ENCODE measurements around the gene FREY1.
A peak's percentile ranks its signal among the peaks of the same experiment; 100 is the strongest.
"Not testable (repeated sequence)": the region's sequence is repeated elsewhere in the genome, so short reads cannot be mapped to it uniquely, and the experiment has no call there.

Gene FREY1

GRCh38 chr11:45913514-45913913, 6.4 kb upstream of the FREY1 start:
- no peak for DNase-seq

- no peak for DNase-seq
Measured at GRCh38 chr11:45910623-45911022, 3.6 kb upstream of the FREY1 start.

GRCh38 chr11:45909594-45910475, 2.8 kb upstream of the FREY1 start:
- DNase-seq, result no peak

- DNase-seq, result no peak
Measured at GRCh38 chr11:45907911-45908370, 870 bp upstream of the FREY1 start.

- no peak for DNase-seq
Measured at GRCh38 chr11:45906096-45906682, 882 bp downstream of the FREY1 start.

- DNase-seq, result not testable (repeated sequence)
Measured at GRCh38 chr11:45905576-45905975, 1.5 kb downstream of the FREY1 start.

- DNase-seq, result no peak
Measured at GRCh38 chr11:45905095-45905494, 2.0 kb downstream of the FREY1 start.

- no peak for DNase-seq
Measured at GRCh38 chr11:45904309-45904915, 2.7 kb downstream of the FREY1 start.

GRCh38 chr11:45902452-45903380, 4.4 kb downstream of the FREY1 start:
- DNase-seq, result no peak

- DNase-seq, result no peak
Measured at GRCh38 chr11:45901626-45902025, 5.4 kb downstream of the FREY1 start.

- DNase-seq, result no peak
Measured at GRCh38 chr11:45900916-45901617, 6.0 kb downstream of the FREY1 start.

GRCh38 chr11:45900175-45900800, 6.8 kb downstream of the FREY1 start:
- DNase-seq, result not testable (repeated sequence)

GRCh38 chr11:45899448-45900174, 7.5 kb downstream of the FREY1 start:
- peak; percentile 39 to 60 for DNase-seq

- no peak for DNase-seq
Measured at GRCh38 chr11:45899086-45899447, 8.0 kb downstream of the FREY1 start.

- no peak for DNase-seq
Measured at GRCh38 chr11:45897556-45897955, 9.5 kb downstream of the FREY1 start.

- no peak for DNase-seq
Measured at GRCh38 chr11:45896422-45896984, 10.6 kb downstream of the FREY1 start.

GRCh38 chr11:45895553-45896259, 11.4 kb downstream of the FREY1 start:
- no peak for DNase-seq

GRCh38 chr11:45894555-45895247, 12.4 kb downstream of the FREY1 start:
- no peak for DNase-seq

GRCh38 chr11:45892856-45893255, 14.2 kb downstream of the FREY1 start:
- no peak for DNase-seq

Measured in Kasumi-1 (cell line).